Mesenchymal stem cell (in vitro differentiated cells and primary cell): ENCODE data around the gene ZDHHC14.
"Not testable (repeated sequence)": the region's sequence is repeated elsewhere in the genome, so short reads cannot be mapped to it uniquely, and the experiment has no call there.

Experiments
- DNase-seq: peaks from one replicate; pipeline ENCODE4 v3.0.0-alpha.2; 2013
- H2AFZ ChIP-seq: one replicate; pipeline ENCODE4 v1.6.1; 2013; ENCODE audit warnings: low read depth, mild to moderate bottlenecking, control low read depth, inconsistent platforms, low read length, moderate library complexity
- H2AK5ac ChIP-seq: 2 replicates; pipeline ENCODE4 v1.6.1; 2013; ENCODE audit warnings: low read length, moderate library complexity, mild to moderate bottlenecking, inconsistent platforms; ENCODE audit not compliant: severe bottlenecking
- H2BK120ac ChIP-seq: one replicate; pipeline ENCODE4 v1.6.1; 2013; ENCODE audit warnings: low read depth, mild to moderate bottlenecking, inconsistent platforms, low read length, moderate library complexity
- H2BK12ac ChIP-seq, 2 experiments: one replicate each; pipeline ENCODE4 v1.6.1; 2013; ENCODE audit warnings: inconsistent platforms in 2 of 2, low read length in 2 of 2, mild to moderate bottlenecking in 2 of 2, moderate library complexity in 2 of 2, control low read depth in 1 of 2
- H2BK15ac ChIP-seq: one replicate; pipeline ENCODE4 v1.6.1; 2013; ENCODE audit warnings: mild to moderate bottlenecking, low read depth, inconsistent platforms; ENCODE audit not compliant: poor library complexity, severe bottlenecking
- H2BK5ac ChIP-seq: 2 replicates; pipeline ENCODE4 v1.6.1; 2013; ENCODE audit warnings: low read depth, mild to moderate bottlenecking, low read length, control low read depth, inconsistent platforms; ENCODE audit not compliant: poor library complexity, severe bottlenecking
- H3K14ac ChIP-seq, 2 experiments: one replicate each; pipeline ENCODE4 v1.6.1; 2013; ENCODE audit warnings: inconsistent platforms in 2 of 2, low read length in 2 of 2, control low read depth in 1 of 2, mild to moderate bottlenecking in 1 of 2, moderate library complexity in 1 of 2
- H3K18ac ChIP-seq, 2 experiments: one replicate each; pipeline ENCODE4 v1.6.1; 2013; ENCODE audit warnings: inconsistent platforms in 2 of 2, low read length in 2 of 2, control low read depth in 1 of 2, low read depth in 1 of 2, mild to moderate bottlenecking in 1 of 2
- H3K23ac ChIP-seq, 2 experiments: one replicate each; pipeline ENCODE4 v1.6.1; 2013; ENCODE audit warnings: inconsistent platforms in 2 of 2, low read length in 2 of 2, mild to moderate bottlenecking in 2 of 2, moderate library complexity in 2 of 2, control low read depth in 1 of 2
- H3K27ac ChIP-seq: 2 replicates; pipeline ENCODE4 v1.5.1; 2013; ENCODE audit warnings: mild to moderate bottlenecking, moderate library complexity, low read length, control low read depth, inconsistent platforms; ENCODE audit not compliant: poor library complexity, severe bottlenecking
- H3K27me3 ChIP-seq, 2 experiments: 2 replicates each; pipeline versions ENCODE4 v1.6.1 to v1.7.0; 2013; ENCODE audit warnings: low read length in 2 of 2, mild to moderate bottlenecking in 2 of 2, moderate library complexity in 2 of 2, control low read depth in 1 of 2, inconsistent platforms in 1 of 2; ENCODE audit not compliant: control insufficient read depth in 1 of 2, insufficient read depth in 1 of 2
- H3K36me3 ChIP-seq, 2 experiments: 2 replicates each; pipeline versions ENCODE4 v1.6.1 to v1.7.0; 2013; ENCODE audit warnings: low read length in 2 of 2, control low read depth in 1 of 2, inconsistent platforms in 1 of 2, low read depth in 1 of 2, mild to moderate bottlenecking in 1 of 2; ENCODE audit not compliant: insufficient read depth in 2 of 2, control insufficient read depth in 1 of 2
- H3K4ac ChIP-seq, 2 experiments: one replicate each; pipeline ENCODE4 v1.6.1; 2013; ENCODE audit warnings: inconsistent platforms in 2 of 2, low read length in 2 of 2, mild to moderate bottlenecking in 2 of 2, moderate library complexity in 2 of 2, control low read depth in 1 of 2, low read depth in 1 of 2
- H3K4me1 ChIP-seq: 2 replicates; pipeline ENCODE4 v1.6.1; 2013; ENCODE audit warnings: low read depth, low read length, control low read depth; ENCODE audit not compliant: control insufficient read depth, insufficient read depth
- H3K4me2 ChIP-seq: 2 replicates; pipeline ENCODE4 v1.6.1; 2013; ENCODE audit warnings: low read length, mild to moderate bottlenecking, inconsistent platforms; ENCODE audit not compliant: poor library complexity, severe bottlenecking
- H3K4me3 ChIP-seq, 2 experiments: 2 replicates each; pipeline versions ENCODE4 v1.5.1 to v1.7.0; 2013; ENCODE audit warnings: low read length in 2 of 2, mild to moderate bottlenecking in 2 of 2, control low read depth in 1 of 2, low read depth in 1 of 2; ENCODE audit not compliant: insufficient read depth in 1 of 2
- H3K79me1 ChIP-seq: replicated peaks from 2 replicates; pipeline ENCODE4 v1.6.1; 2013; ENCODE audit warnings: mild to moderate bottlenecking, control low read depth, low read length, inconsistent platforms; ENCODE audit not compliant: poor library complexity, severe bottlenecking
- H3K9ac ChIP-seq: 2 replicates; pipeline ENCODE4 v1.7.0; 2013; ENCODE audit warnings: mild to moderate bottlenecking, low read length, moderate library complexity
- H3K9me3 ChIP-seq: 2 replicates; pipeline ENCODE4 v1.7.0; 2013; ENCODE audit warnings: mild to moderate bottlenecking, low read length; ENCODE audit not compliant: control insufficient read depth
- H4K8ac ChIP-seq: one replicate; pipeline ENCODE4 v1.6.1; 2013; ENCODE audit warnings: inconsistent platforms, mild to moderate bottlenecking, low read length, moderate library complexity
- H4K91ac ChIP-seq: one replicate; pipeline ENCODE4 v1.6.1; 2013; ENCODE audit warnings: mild to moderate bottlenecking, low read length, inconsistent platforms
- WGBS: methylation state at CpG from one replicate; pipeline ENCODE4 v1.1.7; 2013; ENCODE audit warnings: mixed read lengths; 5-methylcytosine and 5-hydroxymethylcytosine counted together

The ZDHHC14 gene

GRCh38 chr6:157407646-157408045 lies 26.7 kb downstream of the ZDHHC14 start:
- Histone ChIP-seq H3K27me3 (no peaks in the 10 kb centered on the region), H3K4me3 (no peak overlapping the region), H3K23ac (no peak overlapping the region), H3K4me2 (no peak overlapping the region), H3K79me1 (peaks cover 10% of the 10 kb centered on the region), H2BK120ac (no peak overlapping the region), H3K4me1 (peaks cover 4% of the 10 kb centered on the region), H3K18ac (no peak overlapping the region), H3K9me3 (no peaks in the 10 kb centered on the region), H3K27ac (no peak overlapping the region), H2AFZ (no peak overlapping the region), H4K8ac (no peak overlapping the region), H2BK15ac (no peak overlapping the region), H3K4ac (no peak overlapping the region), H2BK12ac (no peak overlapping the region), H4K91ac (no peak overlapping the region), H3K36me3 (no peaks in the 10 kb centered on the region), H3K9ac (no peak overlapping the region), H2BK5ac (no peak overlapping the region), H3K14ac (no peak overlapping the region), H2AK5ac (no peak overlapping the region)
- WGBS, result 96% methylated on average over 3 of the region's 3 CpGs
- DNase-seq, result no peak

GRCh38 chr6:157408427-157408826 lies 27.4 kb downstream of the ZDHHC14 start:
- not testable (repeated sequence) for H4K8ac ChIP-seq, H4K91ac ChIP-seq, DNase-seq, H2BK12ac ChIP-seq, H3K9ac ChIP-seq, H3K4ac ChIP-seq, H2AK5ac ChIP-seq, H3K36me3 ChIP-seq, H3K27ac ChIP-seq, H3K4me1 ChIP-seq, H3K79me1 ChIP-seq, H2BK5ac ChIP-seq, H2BK120ac ChIP-seq, H3K14ac ChIP-seq, H3K18ac ChIP-seq, H2BK15ac ChIP-seq, H3K23ac ChIP-seq, H3K9me3 ChIP-seq, H3K4me3 ChIP-seq, H2AFZ ChIP-seq, H3K27me3 ChIP-seq, H3K4me2 ChIP-seq
- WGBS, result 93% methylated on average over 4 of the region's 5 CpGs

GRCh38 chr6:157410045-157410444 lies 29.1 kb downstream of the ZDHHC14 start:
- no peak overlapping the region for H2BK120ac ChIP-seq
- H3K4me2 ChIP-seq, result no peak overlapping the region
- H3K18ac ChIP-seq, result no peak overlapping the region
- no peaks in the 10 kb centered on the region for H3K27me3 ChIP-seq
- no peaks in the 10 kb centered on the region for H3K36me3 ChIP-seq
- no peak overlapping the region for H3K9ac ChIP-seq
- H2BK12ac ChIP-seq, result no peak overlapping the region
- 92% methylated on average over 5 of the region's 5 CpGs for WGBS
- H3K23ac ChIP-seq, result no peak overlapping the region
- no peak overlapping the region for H2AFZ ChIP-seq
- H3K14ac ChIP-seq, result no peak overlapping the region
- H3K4ac ChIP-seq, result no peak overlapping the region
- no peak overlapping the region for H2AK5ac ChIP-seq
- no peak overlapping the region for H3K27ac ChIP-seq
- H4K8ac ChIP-seq, result no peak overlapping the region
- H3K79me1 ChIP-seq, result peaks cover 8% of the 10 kb centered on the region
- H2BK5ac ChIP-seq, result no peak overlapping the region
- H3K4me3 ChIP-seq, result no peak overlapping the region
- no peak for DNase-seq
- no peak overlapping the region for H4K91ac ChIP-seq
- H2BK15ac ChIP-seq, result no peak overlapping the region
- H3K9me3 ChIP-seq, result no peaks in the 10 kb centered on the region
- H3K4me1 ChIP-seq, result peaks cover 4% of the 10 kb centered on the region

- Histone ChIP-seq H4K8ac (no peak overlapping the region), H3K4ac (no peak overlapping the region), H3K23ac (no peak overlapping the region), H2AFZ (no peak overlapping the region), H3K79me1 (peaks cover 9% of the 10 kb centered on the region), H3K36me3 (no peaks in the 10 kb centered on the region), H2AK5ac (no peak overlapping the region), H3K14ac (no peak overlapping the region), H3K18ac (no peak overlapping the region), H2BK5ac (no peak overlapping the region), H2BK12ac (no peak overlapping the region), H3K4me2 (no peak overlapping the region), H3K4me1 (peaks cover 4% of the 10 kb centered on the region), H3K27me3 (no peaks in the 10 kb centered on the region), H3K4me3 (no peak overlapping the region), H3K9ac (no peak overlapping the region), H4K91ac (no peak overlapping the region), H2BK120ac (no peak overlapping the region), H3K9me3 (no peaks in the 10 kb centered on the region), H2BK15ac (no peak overlapping the region), H3K27ac (no peak overlapping the region)
- WGBS, result no CpG with 5 or more reads among the region's 1 CpG
- DNase-seq, result no peak
Observed at GRCh38 chr6:157411368-157411767, 30.4 kb downstream of the ZDHHC14 start.
